Type B pancreatic cell (in vitro differentiated cells): ENCODE results near the gene MCM5. TPM values are rescaled to one million over a fixed set of nuclear protein-coding genes. Genes with fewer than 3 reads are reported as not detected.

Source experiments
- DNase-seq: peaks from one replicate; pipeline ENCODE4 v3.0.0; 2021; ENCODE audit warnings: mixed read lengths; ENCODE audit not compliant: unreplicated experiment; ENCODE audit errors: extremely low spot score
- H3K27ac Mint-ChIP-seq: 2 replicates; pipeline ENCODE4 v1.8.0; 2021; ENCODE audit warnings: mild to moderate bottlenecking, mixed read lengths
- H3K27me3 Mint-ChIP-seq: 2 replicates; pipeline ENCODE4 v1.8.0; 2021; ENCODE audit warnings: mixed read lengths
- H3K36me3 Mint-ChIP-seq: 2 replicates; pipeline ENCODE4 v1.8.0; 2021; ENCODE audit warnings: mixed read lengths
- H3K4me1 Mint-ChIP-seq: one replicate; pipeline ENCODE4 v1.8.0; 2021; ENCODE audit warnings: mixed read lengths; ENCODE audit not compliant: unreplicated experiment
- H3K4me3 Mint-ChIP-seq: 2 replicates; pipeline ENCODE4 v1.8.0; 2021; ENCODE audit warnings: mild to moderate bottlenecking, mixed read lengths
- H3K9me3 Mint-ChIP-seq: 2 replicates; pipeline ENCODE4 v1.8.0; 2021; ENCODE audit warnings: mixed read lengths
- total RNA-seq: library from RNA; stranded (reverse); gene quantifications from 2 replicates; pipeline ENCODE4 v1.2.1, GENCODE V29; 2021; ENCODE audit warnings: low replicate concordance
- TF ChIP-seq, protein P1 (sequence below): fragments of 200-600 bp; sonication (generic); conservative IDR thresholded peaks from 2 replicates; pipeline ENCODE4 v1.5.0; 2021; ENCODE audit warnings: antibody characterized with exemption, mild to moderate bottlenecking

The MCM5 gene
- total RNA-seq, 1 donor from 2014 or later, result 98.0 TPM

DNA sequence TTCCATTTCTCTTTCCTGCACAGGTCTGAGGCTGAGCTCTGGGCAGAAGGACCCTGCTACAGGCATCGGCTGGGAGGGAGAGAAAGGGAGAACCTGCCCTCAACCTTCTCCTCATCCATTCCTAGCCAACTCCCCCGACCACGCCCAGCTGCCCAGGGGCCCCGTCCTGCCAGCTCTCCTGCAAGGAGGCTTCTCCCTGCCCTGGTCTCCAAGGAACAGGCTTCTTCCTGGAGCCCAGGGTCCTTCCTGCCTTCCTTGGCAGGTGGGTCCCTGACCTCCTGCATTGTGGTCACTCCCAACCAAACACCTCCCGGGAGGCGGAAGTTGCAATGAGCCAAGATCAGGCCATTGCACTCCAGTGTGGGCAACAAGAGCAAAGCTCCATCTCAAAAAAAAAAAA is 31.6 kb upstream of the MCM5 start:
- H3K4me3 Mint-ChIP-seq, result no peak overlapping the region
- no peaks in the 10 kb centered on the region for H3K9me3 Mint-ChIP-seq
- H3K4me1 Mint-ChIP-seq, result peaks cover 21% of the 10 kb centered on the region
- peaks cover 4% of the 10 kb centered on the region for H3K27me3 Mint-ChIP-seq
- TF ChIP-seq, protein P1, sequence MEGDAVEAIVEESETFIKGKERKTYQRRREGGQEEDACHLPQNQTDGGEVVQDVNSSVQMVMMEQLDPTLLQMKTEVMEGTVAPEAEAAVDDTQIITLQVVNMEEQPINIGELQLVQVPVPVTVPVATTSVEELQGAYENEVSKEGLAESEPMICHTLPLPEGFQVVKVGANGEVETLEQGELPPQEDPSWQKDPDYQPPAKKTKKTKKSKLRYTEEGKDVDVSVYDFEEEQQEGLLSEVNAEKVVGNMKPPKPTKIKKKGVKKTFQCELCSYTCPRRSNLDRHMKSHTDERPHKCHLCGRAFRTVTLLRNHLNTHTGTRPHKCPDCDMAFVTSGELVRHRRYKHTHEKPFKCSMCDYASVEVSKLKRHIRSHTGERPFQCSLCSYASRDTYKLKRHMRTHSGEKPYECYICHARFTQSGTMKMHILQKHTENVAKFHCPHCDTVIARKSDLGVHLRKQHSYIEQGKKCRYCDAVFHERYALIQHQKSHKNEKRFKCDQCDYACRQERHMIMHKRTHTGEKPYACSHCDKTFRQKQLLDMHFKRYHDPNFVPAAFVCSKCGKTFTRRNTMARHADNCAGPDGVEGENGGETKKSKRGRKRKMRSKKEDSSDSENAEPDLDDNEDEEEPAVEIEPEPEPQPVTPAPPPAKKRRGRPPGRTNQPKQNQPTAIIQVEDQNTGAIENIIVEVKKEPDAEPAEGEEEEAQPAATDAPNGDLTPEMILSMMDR, result no peak
- DNase-seq, result no peak
- no peak overlapping the region for H3K27ac Mint-ChIP-seq
- no peaks in the 10 kb centered on the region for H3K36me3 Mint-ChIP-seq

- peaks cover 26% of the 10 kb centered on the region for H3K4me1 Mint-ChIP-seq
- H3K27me3 Mint-ChIP-seq, result peaks cover 4% of the 10 kb centered on the region
- no peak overlapping the region for H3K4me3 Mint-ChIP-seq
- no peaks in the 10 kb centered on the region for H3K9me3 Mint-ChIP-seq
- no peaks in the 10 kb centered on the region for H3K36me3 Mint-ChIP-seq
- peak overlapping the region; percentile 18 for H3K27ac Mint-ChIP-seq
- TF ChIP-seq, protein P1, result no peak
- no peak for DNase-seq
These were observed 29.9 kb upstream of the MCM5 start for GRCh38 chr22:35369996-35370395.

DNA sequence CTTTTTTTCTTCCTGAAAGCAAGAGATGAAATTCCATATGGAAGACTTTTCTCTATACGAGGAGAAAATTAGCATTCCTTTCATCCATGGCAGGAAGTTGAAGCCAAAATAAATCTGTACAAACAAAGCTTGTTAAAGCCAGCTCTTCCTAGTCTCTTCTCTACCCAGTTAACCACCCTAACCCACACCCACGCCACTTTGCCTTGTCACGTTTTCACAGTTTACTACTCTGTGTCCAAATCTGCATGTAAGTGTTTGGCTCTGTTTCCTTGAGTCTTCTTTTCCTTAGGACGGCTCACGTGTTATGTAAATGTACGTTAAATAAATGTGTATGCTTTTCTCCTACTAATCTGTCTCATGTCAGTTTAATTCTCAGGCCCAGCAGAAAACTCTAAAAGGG is 26.2 kb upstream of the MCM5 start:
- TF ChIP-seq, protein P1, result no peak
- Mint-ChIP-seq H3K4me3 (no peak overlapping the region), H3K4me1 (peaks cover 49% of the 10 kb centered on the region), H3K36me3 (no peaks in the 10 kb centered on the region), H3K27me3 (peaks cover 4% of the 10 kb centered on the region), H3K9me3 (no peaks in the 10 kb centered on the region), H3K27ac (peak overlapping the region; percentile 28)
- DNase-seq, result no peak

DNA sequence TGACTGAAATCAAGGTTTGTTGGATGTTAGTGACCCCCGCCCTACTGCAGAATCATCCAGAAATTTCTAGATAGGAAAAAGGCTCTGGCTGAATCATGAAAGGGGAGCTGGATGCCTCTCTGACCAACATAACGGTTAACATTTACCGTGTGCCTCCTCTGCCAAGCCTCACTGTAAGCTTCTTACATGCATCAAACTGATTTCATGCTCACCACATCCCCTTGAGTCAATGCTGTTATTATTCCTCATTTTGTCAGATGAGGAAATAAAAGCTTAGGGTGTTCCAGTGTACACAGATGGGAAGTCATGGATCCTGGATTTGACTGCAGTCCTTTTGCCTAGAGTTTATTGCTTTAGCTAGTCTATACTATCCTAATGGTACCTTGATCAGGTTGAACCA is 24.9 kb upstream of the MCM5 start:
- no peaks in the 10 kb centered on the region for H3K36me3 Mint-ChIP-seq
- no peaks in the 10 kb centered on the region for H3K9me3 Mint-ChIP-seq
- H3K4me3 Mint-ChIP-seq, result no peak overlapping the region
- H3K4me1 Mint-ChIP-seq, result peaks cover 52% of the 10 kb centered on the region
- DNase-seq, result no peak
- peak overlapping the region; percentile 68 for H3K27ac Mint-ChIP-seq
- peaks cover 6% of the 10 kb centered on the region for H3K27me3 Mint-ChIP-seq
- TF ChIP-seq, protein P1, result no peak

GRCh38 chr22:35375526-35375925 is 24.4 kb upstream of the MCM5 start:
- H3K36me3 Mint-ChIP-seq, result no peaks in the 10 kb centered on the region
- TF ChIP-seq, protein P1, result no peak
- peak overlapping the region; percentile 68 for H3K27ac Mint-ChIP-seq
- no peak for DNase-seq
- no peaks in the 10 kb centered on the region for H3K9me3 Mint-ChIP-seq
- peaks cover 8% of the 10 kb centered on the region for H3K27me3 Mint-ChIP-seq
- H3K4me3 Mint-ChIP-seq, result no peak overlapping the region
- H3K4me1 Mint-ChIP-seq, result peaks cover 52% of the 10 kb centered on the region
